Central memory CD4-positive, alpha-beta T cell (primary cell): ENCODE results near the gene THAP8.

Experiments
- DNase-seq: peaks from one replicate; pipeline ENCODE4 v3.0.0; 2022

The THAP8 gene

DNA sequence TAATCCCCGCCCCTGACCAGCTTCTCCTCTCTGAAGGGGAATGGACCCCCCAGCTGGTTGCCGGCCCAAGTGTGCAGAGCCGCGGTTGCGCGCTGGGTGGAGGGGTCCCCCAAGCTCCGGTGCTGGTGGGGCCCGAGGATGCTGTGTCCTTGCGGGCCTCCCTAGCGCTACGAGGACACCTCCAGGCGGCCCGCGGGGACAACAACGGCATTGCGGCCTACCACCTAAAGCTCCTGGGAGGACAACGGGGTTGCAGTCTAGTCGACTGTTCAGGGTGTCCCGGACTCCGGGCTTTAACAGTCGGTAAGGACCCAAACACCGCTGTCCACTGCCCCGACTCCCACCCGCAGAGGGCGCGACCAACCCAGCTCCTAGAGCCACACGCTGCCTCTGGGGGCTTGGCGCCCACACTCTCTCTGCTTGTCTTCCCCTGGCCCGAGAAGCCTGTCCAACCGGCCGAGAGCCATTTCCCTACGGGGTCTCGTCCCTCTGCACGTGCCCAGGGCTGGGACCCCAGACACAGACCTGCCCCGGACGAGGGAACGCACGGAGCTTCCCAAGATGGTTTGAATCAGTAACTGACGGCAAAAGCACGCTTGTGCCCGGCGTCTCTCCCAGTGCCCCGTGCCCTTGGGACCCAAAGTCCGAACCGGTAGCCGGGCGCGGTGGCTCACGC, 60.0 kb downstream of the THAP8 start:
- no peak for DNase-seq

DNA sequence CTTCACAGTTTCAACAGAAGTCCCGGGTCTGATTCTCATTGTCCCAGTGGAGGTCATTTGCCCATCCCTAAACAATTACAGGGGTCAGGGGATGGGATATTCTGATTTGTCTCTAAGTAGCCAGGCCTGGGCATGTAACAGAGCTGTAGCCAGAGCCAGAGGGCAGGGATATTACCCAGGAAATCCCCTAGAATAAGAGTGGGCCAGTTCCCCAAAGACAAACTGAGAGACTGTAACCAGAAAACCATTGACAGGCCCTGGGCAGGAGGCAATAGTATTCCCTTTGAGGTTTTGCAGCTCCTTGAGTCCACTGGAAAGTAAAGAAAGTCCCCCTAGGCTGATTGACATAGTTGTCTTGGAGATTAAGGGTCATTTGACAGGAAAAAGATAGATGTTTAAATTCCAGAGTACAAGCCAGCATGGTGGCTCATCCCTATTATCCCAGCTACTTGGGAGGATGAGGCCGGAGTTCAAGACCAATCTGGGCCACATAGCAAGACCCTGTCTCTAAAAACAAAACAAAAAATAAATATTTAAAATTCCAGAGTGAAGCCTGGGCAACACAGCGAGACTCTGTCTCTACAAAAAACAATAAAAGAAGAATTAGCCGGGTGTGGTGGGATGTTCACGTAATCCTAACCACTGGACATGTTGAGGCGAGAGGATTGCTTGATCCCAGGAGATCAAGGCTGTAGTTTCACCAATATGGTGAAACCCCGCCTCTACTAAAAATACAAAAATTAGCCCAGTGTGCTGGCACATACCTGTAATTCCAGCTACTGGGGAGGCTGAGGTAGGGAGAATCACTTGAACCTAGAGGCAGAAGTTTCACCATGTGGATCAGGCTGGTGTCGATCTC, 60.9 kb downstream of the THAP8 start:
- DNase-seq = no peak

DNA sequence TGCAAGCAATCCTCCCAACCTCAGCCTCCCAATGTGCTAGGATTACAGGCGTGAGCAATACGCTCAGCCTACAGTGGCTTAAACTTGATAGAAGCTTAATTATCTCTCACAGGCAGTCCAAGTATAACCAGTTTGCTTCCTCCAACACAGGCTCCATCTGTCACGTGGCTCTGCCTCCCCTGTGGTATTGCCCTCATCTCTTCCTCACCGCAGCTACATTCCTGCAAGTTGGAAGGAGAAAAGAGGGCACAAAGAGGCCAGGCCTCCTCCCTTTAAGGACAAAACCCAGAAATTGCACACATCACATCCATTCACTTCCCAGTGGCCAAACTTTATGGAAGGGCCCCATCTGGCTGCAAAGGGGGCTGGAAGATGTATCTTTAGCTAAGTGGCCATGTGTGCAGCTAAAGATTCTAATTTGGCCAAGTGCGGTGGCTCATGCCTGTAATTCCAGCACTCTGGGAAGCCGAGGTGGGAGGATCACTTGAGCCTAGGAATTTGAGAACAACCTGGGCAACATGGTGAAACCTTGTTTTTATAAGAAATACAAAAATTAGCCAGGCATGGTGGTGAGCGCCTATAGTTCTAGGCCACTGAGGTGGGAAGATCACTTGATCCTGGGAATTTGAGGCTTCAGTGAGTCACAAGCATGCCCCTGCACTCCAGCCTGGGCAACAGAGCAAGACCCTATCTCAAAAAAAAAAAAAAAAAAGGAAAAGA, 62.2 kb downstream of the THAP8 start:
- no peak for DNase-seq

DNA sequence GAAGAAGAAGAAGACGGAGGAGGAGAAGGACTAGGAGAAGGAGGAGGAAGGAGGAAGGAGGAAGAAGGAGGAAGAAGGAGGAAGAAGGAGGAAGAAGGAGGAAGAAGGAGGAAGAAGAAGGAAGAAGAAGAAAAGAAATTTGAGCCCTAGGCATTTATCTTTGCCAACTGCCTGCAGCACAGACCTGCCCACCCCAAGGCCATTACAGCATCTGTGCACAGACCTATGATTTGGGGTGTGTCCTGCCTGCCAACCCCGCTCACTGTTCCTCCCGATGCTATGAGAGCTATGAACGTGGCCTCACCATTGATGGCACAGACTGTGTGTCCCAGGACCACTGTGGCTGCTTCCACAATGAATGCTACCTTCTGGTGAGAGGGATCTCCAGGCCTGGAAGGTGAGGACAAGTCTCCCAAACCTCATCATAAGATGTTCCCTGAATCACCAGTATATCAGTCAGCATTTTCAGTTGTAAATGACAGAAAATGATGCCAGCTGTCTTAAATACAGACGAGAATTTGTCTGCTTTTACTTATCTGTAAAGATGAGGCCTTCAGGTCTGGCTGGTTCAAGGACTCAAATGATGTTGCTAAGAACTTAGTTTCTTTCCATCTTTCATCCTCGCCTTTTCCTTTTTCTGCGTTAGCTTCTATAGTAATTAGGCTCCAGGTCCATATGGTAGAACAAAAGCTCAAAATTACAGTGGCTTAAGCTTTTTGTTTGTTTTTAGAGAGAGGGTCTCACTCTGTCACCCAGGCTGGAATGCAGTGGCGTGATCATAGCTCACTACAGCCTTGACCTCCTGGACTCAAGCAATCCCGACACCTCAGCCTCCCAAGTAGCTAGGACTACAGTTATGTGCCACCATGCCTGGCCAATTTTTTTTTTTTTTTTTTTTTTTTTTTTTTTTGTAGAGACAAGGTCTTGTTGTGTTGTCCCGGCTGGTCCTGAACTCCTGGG, 63.0 kb downstream of the THAP8 start:
- DNase-seq = no peak

- DNase-seq = no peak
Measured at GRCh38 chr19:35990156-35990555, 63.9 kb downstream of the THAP8 start.

GRCh38 chr19:35988824-35989223, 65.3 kb downstream of the THAP8 start:
- no peak for DNase-seq

GRCh38 chr19:35987571-35987896, 66.6 kb downstream of the THAP8 start:
- DNase-seq = no peak

- no peak for DNase-seq
Measured at GRCh38 chr19:35986664-35987570, 67.2 kb downstream of the THAP8 start.

GRCh38 chr19:35986111-35986510, 68.0 kb downstream of the THAP8 start:
- no peak for DNase-seq
